ENCODE measurements around the gene MTMR4.

Gene MTMR4

DNA sequence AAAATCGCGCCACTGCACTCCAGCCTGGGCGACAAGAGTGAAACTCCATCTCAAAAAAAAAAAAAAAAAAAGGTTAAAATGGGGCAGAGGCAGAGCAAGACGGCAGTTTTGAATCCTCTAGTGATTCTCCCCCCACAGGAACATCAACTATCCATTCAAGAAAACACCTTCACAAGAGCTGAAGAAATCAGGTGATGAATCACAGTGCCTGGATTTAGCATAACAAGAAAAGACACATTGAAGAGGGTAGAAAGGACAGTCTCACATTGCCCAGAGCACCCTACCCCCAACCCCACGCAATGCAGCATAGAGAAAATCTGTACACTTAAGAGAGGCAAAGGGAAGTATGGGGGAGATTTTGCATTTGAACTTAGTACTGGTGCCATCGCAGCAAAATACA lies 68.4 kb downstream of the MTMR4 start:
- peak overlapping the region; percentile 62 for H3K9ac ChIP-seq (ENCODE audit: insufficient read length, low read depth)

More for the DNA sequence above, 68.4 kb downstream of the MTMR4 start:
- Histone ChIP-seq H3K9me3 (ENCODE audit: insufficient read depth, low read length) (no peaks in the 10 kb centered on the region), H3K27me3 (ENCODE audit: insufficient read depth, insufficient read length) (no peaks in the 10 kb centered on the region), H3K4me1 (ENCODE audit: insufficient read depth, insufficient read length) (peaks cover 8% of the 10 kb centered on the region), H3K4me3 (ENCODE audit: insufficient read length, low read depth) (no peak overlapping the region), H3K36me3 (ENCODE audit: insufficient read depth, insufficient read length, low read length) (no peaks in the 10 kb centered on the region)
- no peak for TF ChIP-seq SUZ12 (IDR thresholded peaks at IDR 0.05; ENCODE audit: extremely low read depth, insufficient read depth, insufficient read length)
- peak; percentile 25 for DNase-seq (ENCODE audit: low read depth, low spot score)

Measured in NT2/D1 (cell line).